BLaER1 (cell line): ENCODE results near the gene SYCE3.

Experiments used
- H3K27ac ChIP-seq: shearing (Covaris generic); formaldehyde crosslinking; 2 replicates; pipeline ENCODE4 v1.8.1; 2022
- H3K27me3 ChIP-seq: shearing (Covaris generic); formaldehyde crosslinking; 2 replicates; pipeline ENCODE4 v1.8.1; 2022
- H3K36me3 ChIP-seq: shearing (Covaris generic); formaldehyde crosslinking; 2 replicates; pipeline ENCODE4 v1.8.1; 2022
- H3K4me1 ChIP-seq: shearing (Covaris generic); formaldehyde crosslinking; 2 replicates; pipeline ENCODE4 v1.8.1; 2022
- H3K4me2 ChIP-seq: shearing (Covaris generic); formaldehyde crosslinking; 2 replicates; pipeline ENCODE4 v1.8.1; 2022
- H3K4me3 ChIP-seq: shearing (Covaris generic); formaldehyde crosslinking; 2 replicates; pipeline ENCODE4 v1.8.1; 2022
- H3K9ac ChIP-seq: shearing (Covaris generic); formaldehyde crosslinking; 2 replicates; pipeline ENCODE4 v1.8.1; 2022
- H3K9me3 ChIP-seq: shearing (Covaris generic); formaldehyde crosslinking; 2 replicates; pipeline ENCODE4 v1.8.1; 2022
- H4K20me1 ChIP-seq: shearing (Covaris generic); formaldehyde crosslinking; 2 replicates; pipeline ENCODE4 v1.8.1; 2022
- Cebpa-rat ChIP-seq: shearing (Covaris generic); IDR thresholded peaks from 2 replicates; pipeline ENCODE4 v1.8.1; 2022

SYCE3 gene

GRCh38 chr22:50527921-50528681, 34.6 kb downstream of the SYCE3 start:
- Histone ChIP-seq H3K27me3 (peaks cover 53% of the 10 kb centered on the region), H3K4me2 (peak overlapping the region; percentile 28), H3K4me1 (peaks cover 57% of the 10 kb centered on the region), H3K36me3 (peaks cover 11% of the 10 kb centered on the region), H4K20me1 (peaks cover 57% of the 10 kb centered on the region), H3K9me3 (peaks cover 18% of the 10 kb centered on the region), H3K27ac (no peak overlapping the region), H3K9ac (no peak overlapping the region), H3K4me3 (no peak overlapping the region)
- no peak for TF ChIP-seq Cebpa-rat

GRCh38 chr22:50526834-50527801, 35.6 kb downstream of the SYCE3 start:
- peaks cover 60% of the 10 kb centered on the region for H4K20me1 ChIP-seq
- peak overlapping the region; percentile 94 for H3K27ac ChIP-seq
- H3K4me3 ChIP-seq, result peak overlapping the region; percentile 80
- peaks cover 57% of the 10 kb centered on the region for H3K4me1 ChIP-seq
- H3K27me3 ChIP-seq, result peaks cover 44% of the 10 kb centered on the region
- no peak for TF ChIP-seq Cebpa-rat
- peaks cover 18% of the 10 kb centered on the region for H3K9me3 ChIP-seq
- peak overlapping the region; percentile 94 for H3K4me2 ChIP-seq
- peaks cover 21% of the 10 kb centered on the region for H3K36me3 ChIP-seq
- H3K9ac ChIP-seq, result peak overlapping the region; percentile 88

GRCh38 chr22:50526108-50526833, 36.4 kb downstream of the SYCE3 start:
- peaks cover 52% of the 10 kb centered on the region for H4K20me1 ChIP-seq
- TF ChIP-seq Cebpa-rat, result no peak
- peak overlapping the region; percentile 94 for H3K4me2 ChIP-seq
- peaks cover 29% of the 10 kb centered on the region for H3K36me3 ChIP-seq
- H3K4me1 ChIP-seq, result peaks cover 54% of the 10 kb centered on the region
- peaks cover 35% of the 10 kb centered on the region for H3K27me3 ChIP-seq
- peak overlapping the region; percentile 88 for H3K9ac ChIP-seq
- H3K27ac ChIP-seq, result peak overlapping the region; percentile 94
- H3K4me3 ChIP-seq, result peak overlapping the region; percentile 80
- peaks cover 18% of the 10 kb centered on the region for H3K9me3 ChIP-seq

- no peak for TF ChIP-seq Cebpa-rat
- Histone ChIP-seq H3K36me3 (peaks cover 34% of the 10 kb centered on the region), H3K27me3 (peaks cover 30% of the 10 kb centered on the region), H3K27ac (peak overlapping the region; percentile 94), H3K4me1 (peaks cover 49% of the 10 kb centered on the region), H3K4me2 (peak overlapping the region; percentile 94), H4K20me1 (peaks cover 47% of the 10 kb centered on the region), H3K4me3 (peak overlapping the region; percentile 80), H3K9me3 (peaks cover 16% of the 10 kb centered on the region), H3K9ac (peak overlapping the region; percentile 88)
Observed at GRCh38 chr22:50525858-50526107, 36.9 kb downstream of the SYCE3 start.

- peaks cover 11% of the 10 kb centered on the region for H3K9me3 ChIP-seq
- peaks cover 39% of the 10 kb centered on the region for H3K36me3 ChIP-seq
- H3K4me1 ChIP-seq, result peaks cover 44% of the 10 kb centered on the region
- H3K27ac ChIP-seq, result peak within 1 kb of the TSS; percentile 94
- peak within 1 kb of the TSS; percentile 80 for H3K4me3 ChIP-seq
- no peak for TF ChIP-seq Cebpa-rat
- peaks cover 42% of the 10 kb centered on the region for H4K20me1 ChIP-seq
- H3K9ac ChIP-seq, result peak within 1 kb of the TSS; percentile 88
- peak within 1 kb of the TSS; percentile 94 for H3K4me2 ChIP-seq
- peaks cover 25% of the 10 kb centered on the region for H3K27me3 ChIP-seq
Observed at GRCh38 chr22:50525104-50525857, 37.4 kb downstream of the SYCE3 start, which contains the start of gene SCO2. Gene SCO2, minus strand, starts transcription at chr22:50525598. Its CDS starts 1,187 bp downstream, at chr22:50524411.

- Histone ChIP-seq H3K9me3 (peaks cover 5% of the 10 kb centered on the region), H3K36me3 (peaks cover 45% of the 10 kb centered on the region), H4K20me1 (peaks cover 36% of the 10 kb centered on the region), H3K4me1 (peaks cover 38% of the 10 kb centered on the region), H3K27me3 (peaks cover 19% of the 10 kb centered on the region), H3K4me3 (peak overlapping the region; percentile 80), H3K4me2 (peak overlapping the region; percentile 94), H3K9ac (peak overlapping the region; percentile 88), H3K27ac (peak overlapping the region; percentile 94)
- no peak for TF ChIP-seq Cebpa-rat
Observed at GRCh38 chr22:50524676-50525103, 38.0 kb downstream of the SYCE3 start.

- peak overlapping the region; percentile 88 for H3K9ac ChIP-seq
- peaks cover 36% of the 10 kb centered on the region for H3K4me1 ChIP-seq
- peaks cover 52% of the 10 kb centered on the region for H3K36me3 ChIP-seq
- peak overlapping the region; percentile 94 for H3K4me2 ChIP-seq
- H3K9me3 ChIP-seq, result no peaks in the 10 kb centered on the region
- peaks cover 35% of the 10 kb centered on the region for H4K20me1 ChIP-seq
- H3K27me3 ChIP-seq, result peaks cover 13% of the 10 kb centered on the region
- H3K4me3 ChIP-seq, result peak overlapping the region; percentile 80
- no peak for TF ChIP-seq Cebpa-rat
- no peak overlapping the region for H3K27ac ChIP-seq
Observed at GRCh38 chr22:50523806-50524675, 38.7 kb downstream of the SYCE3 start.

- no peak for TF ChIP-seq Cebpa-rat
- peaks cover 33% of the 10 kb centered on the region for H4K20me1 ChIP-seq
- no peak overlapping the region for H3K4me3 ChIP-seq
- peaks cover 7% of the 10 kb centered on the region; the same call in 1 of the 2 replicates for H3K27me3 ChIP-seq
- H3K9me3 ChIP-seq, result no peaks in the 10 kb centered on the region
- peaks cover 30% of the 10 kb centered on the region for H3K4me1 ChIP-seq
- peaks cover 58% of the 10 kb centered on the region for H3K36me3 ChIP-seq
- H3K9ac ChIP-seq, result no peak overlapping the region
- no peak overlapping the region for H3K4me2 ChIP-seq
- H3K27ac ChIP-seq, result no peak overlapping the region
Observed at GRCh38 chr22:50523458-50523805, 39.3 kb downstream of the SYCE3 start.
